Smooth muscle cell (in vitro differentiated cells): ENCODE results near the gene CDX4. TPM values are rescaled to one million over a fixed set of nuclear protein-coding genes. Genes with fewer than 3 reads are reported as not detected.

ENCODE experiments used
- DNase-seq: peaks from one replicate; lab custom pipeline; 2025; ENCODE audit not compliant: unreplicated experiment; lab: John Stamatoyannopoulos, UW
- H2AFZ ChIP-seq: fragments of 200-600 bp; sonication (generic); 2 replicates; pipeline ENCODE4 v1.6.0; 2016; ENCODE audit warnings: antibody characterized with exemption, low read depth, mild to moderate bottlenecking
- H3F3A ChIP-seq: fragments of 200-600 bp; sonication (generic); 2 replicates; pipeline ENCODE4 v1.6.0; 2017; ENCODE audit warnings: antibody characterized with exemption, low read depth
- H3K27ac ChIP-seq: fragments of 200-600 bp; sonication (generic); 2 replicates; pipeline ENCODE4 v1.5.1; 2016; ENCODE audit warnings: low read depth, mild to moderate bottlenecking
- H3K27me3 ChIP-seq: fragments of 200-600 bp; sonication (generic); 2 replicates; pipeline ENCODE4 v1.6.1; 2016; ENCODE audit warnings: low read depth, mild to moderate bottlenecking
- H3K36me3 ChIP-seq: fragments of 200-600 bp; sonication (generic); 2 replicates; pipeline ENCODE4 v1.5.1; 2016; ENCODE audit warnings: low read depth
- H3K4me1 ChIP-seq: fragments of 200-600 bp; sonication (generic); 2 replicates; pipeline ENCODE4 v1.5.1; 2016; ENCODE audit warnings: low read depth
- H3K4me2 ChIP-seq: fragments of 200-600 bp; sonication (generic); 2 replicates; pipeline ENCODE4 v1.6.0; 2016; ENCODE audit warnings: mild to moderate bottlenecking
- H3K4me3 ChIP-seq: fragments of 200-600 bp; sonication (generic); 2 replicates; pipeline ENCODE4 v1.5.1; 2016; ENCODE audit warnings: mild to moderate bottlenecking
- H3K79me2 ChIP-seq: fragments of 200-600 bp; sonication (generic); 2 replicates; pipeline ENCODE4 v1.6.0; 2016; ENCODE audit warnings: low read depth, mild to moderate bottlenecking
- H3K9ac ChIP-seq: fragments of 200-600 bp; sonication (generic); 2 replicates; pipeline ENCODE4 v1.6.0; 2016; ENCODE audit warnings: low read depth
- H3K9me3 ChIP-seq: fragments of 200-600 bp; sonication (generic); replicated peaks from 2 replicates; pipeline ENCODE4 v1.5.1; 2016; ENCODE audit warnings: low read depth
- H4K20me1 ChIP-seq: fragments of 200-600 bp; sonication (generic); 2 replicates; pipeline ENCODE4 v1.6.0; 2016; ENCODE audit warnings: low read depth
- WGBS: methylation state at CpG from one replicate; pipeline ENCODE4 v1.1.7; 2016; ENCODE audit warnings: low lambda C conversion rate; 5-methylcytosine and 5-hydroxymethylcytosine counted together
- polyA plus RNA-seq: library from polyadenylated mRNA; unstranded; fragments of >200 nt; fragmentation: Nextera tagmentation; extraction: Ambion mirVana; gene quantifications from 2 replicates; pipeline ENCODE4 v1.2.1, GENCODE V29; 2016
- total RNA-seq: library from RNA; depleted of rRNA; stranded (reverse); fragments of >200 nt; gene quantifications from 2 replicates; pipeline ENCODE4 v1.2.3, GENCODE V29; 2014
- TF ChIP-seq, protein P1 (sequence below): fragments of 200-600 bp; sonication (generic); IDR thresholded peaks from 2 replicates; pipeline ENCODE4 v1.5.1; 2017; ENCODE audit warnings: borderline replicate concordance, mild to moderate bottlenecking, antibody characterized with exemption; ENCODE audit not compliant: insufficient read depth, poor library complexity, severe bottlenecking

The CDX4 gene
- total and polyA plus RNA-seq, 2 experiments from 2014 or later = not detected

DNA sequence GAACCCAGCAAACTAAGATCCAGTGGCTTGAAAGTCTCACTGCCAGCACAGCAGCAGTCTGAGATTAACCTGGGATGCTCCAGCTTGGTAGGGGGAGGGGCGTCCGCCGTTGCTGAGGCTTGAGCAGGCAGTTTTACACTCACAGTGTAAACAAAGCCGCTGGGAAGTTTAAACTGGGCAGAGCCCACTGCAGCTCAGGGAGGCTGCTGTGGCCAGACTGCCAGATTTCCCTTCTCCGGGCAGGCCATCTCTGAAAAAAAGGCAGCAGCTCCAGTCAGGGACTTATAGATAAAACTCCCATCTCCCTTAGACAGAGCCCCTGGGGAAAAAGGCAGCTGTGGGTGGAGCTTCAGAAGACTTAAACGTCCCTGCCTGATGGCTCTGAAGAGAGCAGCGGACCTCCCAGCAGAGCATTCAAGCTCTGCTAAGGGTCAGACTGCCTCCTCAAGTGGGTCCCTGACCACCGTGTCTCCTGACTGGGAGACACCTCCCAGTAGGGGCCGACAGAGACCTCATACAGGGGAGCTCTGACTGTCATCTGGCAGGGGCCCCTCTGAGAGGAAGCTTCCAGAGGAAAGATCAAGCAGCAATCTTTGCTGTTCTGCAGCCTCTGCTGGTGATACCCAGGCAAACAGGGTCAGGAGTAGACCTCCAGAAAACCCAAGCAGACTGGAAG is 45.1 kb upstream of the CDX4 start:
- H2AFZ ChIP-seq = peak overlapping the region; percentile 58
- H3K4me3 ChIP-seq = peak overlapping the region; percentile 16
- WGBS = 43% methylated on average over 9 of the region's 9 CpGs
- DNase-seq = no peak
- H3K4me2 ChIP-seq = peak overlapping the region; percentile 73
- H3K27ac ChIP-seq = no peak overlapping the region
- H3K36me3 ChIP-seq = no peaks in the 10 kb centered on the region
- H3K4me1 ChIP-seq = no peaks in the 10 kb centered on the region
- no peak overlapping the region for H3K9ac ChIP-seq
- no peaks in the 10 kb centered on the region for H3F3A ChIP-seq
- H3K79me2 ChIP-seq = no peaks in the 10 kb centered on the region
- H3K27me3 ChIP-seq = no peaks in the 10 kb centered on the region
- H3K9me3 ChIP-seq = no peaks in the 10 kb centered on the region
- H4K20me1 ChIP-seq = no peaks in the 10 kb centered on the region
- TF ChIP-seq, protein P1, sequence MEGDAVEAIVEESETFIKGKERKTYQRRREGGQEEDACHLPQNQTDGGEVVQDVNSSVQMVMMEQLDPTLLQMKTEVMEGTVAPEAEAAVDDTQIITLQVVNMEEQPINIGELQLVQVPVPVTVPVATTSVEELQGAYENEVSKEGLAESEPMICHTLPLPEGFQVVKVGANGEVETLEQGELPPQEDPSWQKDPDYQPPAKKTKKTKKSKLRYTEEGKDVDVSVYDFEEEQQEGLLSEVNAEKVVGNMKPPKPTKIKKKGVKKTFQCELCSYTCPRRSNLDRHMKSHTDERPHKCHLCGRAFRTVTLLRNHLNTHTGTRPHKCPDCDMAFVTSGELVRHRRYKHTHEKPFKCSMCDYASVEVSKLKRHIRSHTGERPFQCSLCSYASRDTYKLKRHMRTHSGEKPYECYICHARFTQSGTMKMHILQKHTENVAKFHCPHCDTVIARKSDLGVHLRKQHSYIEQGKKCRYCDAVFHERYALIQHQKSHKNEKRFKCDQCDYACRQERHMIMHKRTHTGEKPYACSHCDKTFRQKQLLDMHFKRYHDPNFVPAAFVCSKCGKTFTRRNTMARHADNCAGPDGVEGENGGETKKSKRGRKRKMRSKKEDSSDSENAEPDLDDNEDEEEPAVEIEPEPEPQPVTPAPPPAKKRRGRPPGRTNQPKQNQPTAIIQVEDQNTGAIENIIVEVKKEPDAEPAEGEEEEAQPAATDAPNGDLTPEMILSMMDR = no peak

GRCh38 chrX:73412930-73413329 is 33.9 kb upstream of the CDX4 start:
- Histone ChIP-seq H3K9me3 (no peaks in the 10 kb centered on the region), H3K79me2 (no peaks in the 10 kb centered on the region), H4K20me1 (no peaks in the 10 kb centered on the region), H3K27ac (no peak overlapping the region), H3K27me3 (no peaks in the 10 kb centered on the region), H3K9ac (no peak overlapping the region), H3K4me3 (no peak overlapping the region), H3K4me1 (no peaks in the 10 kb centered on the region), H3K36me3 (no peaks in the 10 kb centered on the region), H2AFZ (no peak overlapping the region), H3K4me2 (no peak overlapping the region), H3F3A (no peaks in the 10 kb centered on the region)
- DNase-seq = no peak
- TF ChIP-seq, protein P1 = no peak

- Histone ChIP-seq H3K36me3 (no peaks in the 10 kb centered on the region), H4K20me1 (no peaks in the 10 kb centered on the region), H3K9ac (no peak overlapping the region), H3K79me2 (no peaks in the 10 kb centered on the region), H3K9me3 (no peaks in the 10 kb centered on the region), H3K4me1 (no peaks in the 10 kb centered on the region), H3K4me2 (no peak overlapping the region), H3K27me3 (peaks cover 8% of the 10 kb centered on the region), H3F3A (no peaks in the 10 kb centered on the region), H2AFZ (no peak overlapping the region), H3K27ac (no peak overlapping the region), H3K4me3 (no peak overlapping the region)
- 68% methylated on average over 33 of the region's 34 CpGs for WGBS
- no peak for DNase-seq
- TF ChIP-seq, protein P1 = no peak
Measured at GRCh38 chrX:73447311-73447794, 500 bp downstream of the CDX4 start.

GRCh38 chrX:73448379-73448778 is 1.5 kb downstream of the CDX4 start:
- no peak overlapping the region for H3K27ac ChIP-seq
- no peak overlapping the region for H3K9ac ChIP-seq
- no peaks in the 10 kb centered on the region for H3K9me3 ChIP-seq
- peaks cover 8% of the 10 kb centered on the region for H3K27me3 ChIP-seq
- H3K36me3 ChIP-seq = no peaks in the 10 kb centered on the region
- peak overlapping the region; percentile 38 for H3K4me3 ChIP-seq
- H2AFZ ChIP-seq = peak overlapping the region; percentile 41
- no peaks in the 10 kb centered on the region for H3F3A ChIP-seq
- H4K20me1 ChIP-seq = no peaks in the 10 kb centered on the region
- peak overlapping the region; percentile 82 for H3K4me2 ChIP-seq
- DNase-seq = no peak
- H3K4me1 ChIP-seq = no peaks in the 10 kb centered on the region
- H3K79me2 ChIP-seq = no peaks in the 10 kb centered on the region
- 63% methylated on average over 20 of the region's 20 CpGs for WGBS
- TF ChIP-seq, protein P1 = no peak
